ENCODE results near the gene TBX19. TPM values are rescaled to one million over a fixed set of nuclear protein-coding genes. Genes with fewer than 3 reads are reported as not detected.
A peak's percentile ranks its signal among the peaks of the same experiment; 100 is the strongest.

Gene TBX19
- total RNA-seq, 1 experiment from 2014 or later, result 1.2 TPM

DNA sequence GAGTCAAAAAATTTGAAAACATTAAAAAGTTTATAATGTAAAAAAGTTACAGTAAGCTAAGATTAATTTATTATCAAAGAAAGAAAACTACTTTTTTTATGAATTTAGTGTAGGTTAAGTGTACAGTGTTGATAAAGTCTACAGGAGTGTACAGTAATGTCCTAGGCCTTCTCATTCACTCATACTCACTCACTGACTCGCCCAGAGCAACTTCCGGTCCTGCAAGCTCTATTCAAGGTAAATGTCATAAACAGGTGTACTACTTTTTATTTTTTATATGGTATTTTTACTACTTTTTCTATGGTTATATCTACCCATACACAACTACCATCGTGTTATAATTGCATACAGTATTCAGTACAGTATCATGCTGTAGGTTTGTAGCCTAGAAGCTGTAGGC is 49.6 kb downstream of the TBX19 start:
- no peak overlapping the region for H3K4me3 Mint-ChIP-seq
- no peaks in the 10 kb centered on the region for H3K27me3 Mint-ChIP-seq (ENCODE audit: low read depth)
- ATAC-seq (no peak), DNase-seq (ENCODE audit: low spot score) (no peak)
- H3K9me3 Mint-ChIP-seq, result peaks cover 7% of the 10 kb centered on the region
- POLR2A ChIA-PET, result no interaction called here
- no peak overlapping the region for H3K27ac Mint-ChIP-seq
- CTCF ChIA-PET, result interaction anchor here (0.7 to 1.7 kb wide), 2 partner anchors 12 to 95 kb away, joined by 3 to 6 read pairs; no protein-coding TSS in a partner anchor
- TF ChIP-seq CREM (CRISPR knock-in tag; IDR thresholded peaks at IDR 0.05), result no peak
- TF ChIP-seq NR1H2 (CRISPR knock-in tag; IDR thresholded peaks at IDR 0.05), result no peak
- no peak for TF ChIP-seq TP53 (CRISPR knock-in tag; IDR thresholded peaks at IDR 0.05)
- TF ChIP-seq, protein P1, sequence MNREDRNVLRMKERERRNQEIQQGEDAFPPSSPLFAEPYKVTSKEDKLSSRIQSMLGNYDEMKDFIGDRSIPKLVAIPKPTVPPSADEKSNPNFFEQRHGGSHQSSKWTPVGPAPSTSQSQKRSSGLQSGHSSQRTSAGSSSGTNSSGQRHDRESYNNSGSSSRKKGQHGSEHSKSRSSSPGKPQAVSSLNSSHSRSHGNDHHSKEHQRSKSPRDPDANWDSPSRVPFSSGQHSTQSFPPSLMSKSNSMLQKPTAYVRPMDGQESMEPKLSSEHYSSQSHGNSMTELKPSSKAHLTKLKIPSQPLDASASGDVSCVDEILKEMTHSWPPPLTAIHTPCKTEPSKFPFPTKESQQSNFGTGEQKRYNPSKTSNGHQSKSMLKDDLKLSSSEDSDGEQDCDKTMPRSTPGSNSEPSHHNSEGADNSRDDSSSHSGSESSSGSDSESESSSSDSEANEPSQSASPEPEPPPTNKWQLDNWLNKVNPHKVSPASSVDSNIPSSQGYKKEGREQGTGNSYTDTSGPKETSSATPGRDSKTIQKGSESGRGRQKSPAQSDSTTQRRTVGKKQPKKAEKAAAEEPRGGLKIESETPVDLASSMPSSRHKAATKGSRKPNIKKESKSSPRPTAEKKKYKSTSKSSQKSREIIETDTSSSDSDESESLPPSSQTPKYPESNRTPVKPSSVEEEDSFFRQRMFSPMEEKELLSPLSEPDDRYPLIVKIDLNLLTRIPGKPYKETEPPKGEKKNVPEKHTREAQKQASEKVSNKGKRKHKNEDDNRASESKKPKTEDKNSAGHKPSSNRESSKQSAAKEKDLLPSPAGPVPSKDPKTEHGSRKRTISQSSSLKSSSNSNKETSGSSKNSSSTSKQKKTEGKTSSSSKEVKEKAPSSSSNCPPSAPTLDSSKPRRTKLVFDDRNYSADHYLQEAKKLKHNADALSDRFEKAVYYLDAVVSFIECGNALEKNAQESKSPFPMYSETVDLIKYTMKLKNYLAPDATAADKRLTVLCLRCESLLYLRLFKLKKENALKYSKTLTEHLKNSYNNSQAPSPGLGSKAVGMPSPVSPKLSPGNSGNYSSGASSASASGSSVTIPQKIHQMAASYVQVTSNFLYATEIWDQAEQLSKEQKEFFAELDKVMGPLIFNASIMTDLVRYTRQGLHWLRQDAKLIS (CRISPR knock-in tag; IDR thresholded peaks at IDR 0.05; ENCODE audit: borderline replicate concordance), result no peak
- H3K36me3 Mint-ChIP-seq, result no peaks in the 10 kb centered on the region; the same call in 1 of the 2 replicates
- H3K4me1 Mint-ChIP-seq, result peaks cover 21% of the 10 kb centered on the region

DNA sequence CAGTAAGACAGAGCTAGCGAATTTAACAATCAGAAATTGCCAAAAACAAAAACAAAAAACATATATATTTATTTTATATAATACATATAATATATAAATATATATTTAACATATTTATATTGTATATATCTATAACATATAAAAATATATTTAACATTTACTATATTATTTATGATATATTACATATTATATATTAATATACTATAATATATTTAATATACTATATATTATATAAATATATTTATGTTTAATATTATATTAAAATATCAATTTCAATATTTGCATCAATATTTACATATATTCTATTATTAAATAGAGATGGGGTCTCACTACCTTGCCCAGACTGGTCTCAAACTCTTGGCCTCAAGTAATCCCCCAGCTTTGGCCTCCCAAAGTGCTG is 50.9 kb downstream of the TBX19 start:
- CTCF ChIA-PET, result interaction anchor here (1.0 to 1.7 kb wide), 2 partner anchors 11 to 96 kb away, joined by 6 read pairs; no protein-coding TSS in a partner anchor
- POLR2A ChIA-PET, result no interaction called here

DNA sequence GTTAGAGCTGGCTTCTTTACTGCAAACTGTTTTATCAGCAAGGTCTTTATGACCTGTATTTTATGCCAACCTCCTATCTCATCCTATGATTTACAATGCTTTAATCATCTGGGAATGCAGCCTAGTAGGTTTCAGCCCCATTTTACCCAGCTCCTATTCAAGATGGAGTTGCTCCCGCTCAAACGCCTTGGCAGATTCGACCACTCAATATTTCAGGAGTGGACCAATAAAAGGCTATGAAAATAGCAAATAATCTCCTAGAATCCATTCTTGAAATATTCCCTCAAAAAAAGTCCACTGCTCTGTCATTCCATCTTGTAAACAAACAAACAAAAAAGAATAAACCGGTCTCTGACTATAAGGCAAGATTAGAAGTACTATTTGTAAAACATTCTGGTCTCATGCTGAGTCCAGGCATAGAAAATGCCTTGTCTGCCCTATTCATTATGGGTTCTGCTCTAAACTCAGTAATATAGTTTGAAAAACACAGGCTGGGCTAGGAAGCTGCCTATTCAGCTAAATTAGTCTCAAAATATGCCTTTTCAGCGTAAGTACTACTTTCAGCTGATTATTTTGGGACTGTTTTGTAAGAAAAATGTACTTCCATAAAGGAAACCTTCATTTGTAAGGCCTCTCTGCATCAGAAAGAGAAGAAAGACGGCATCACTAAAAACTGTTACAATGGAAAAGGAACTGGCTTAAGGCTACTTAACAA is 53.0 kb downstream of the TBX19 start:
- Mint-ChIP-seq H3K27me3 (ENCODE audit: low read depth) (no peaks in the 10 kb centered on the region), H3K4me3 (no peak overlapping the region), H3K9me3 (peaks cover 17% of the 10 kb centered on the region), H3K4me1 (peaks cover 21% of the 10 kb centered on the region), H3K27ac (0 out of 2 replicates have a peak overlapping the region, but pooled peaks have one; percentile 34), H3K36me3 (peaks cover 3% of the 10 kb centered on the region; the same call in 1 of the 2 replicates)
- DNase-seq (ENCODE audit: low spot score) (no peak), ATAC-seq (no peak)
- ChIA-PET POLR2A (no interaction called here), CTCF (interaction anchor here (1.2 to 1.3 kb wide), 3 partner anchors 9 to 252 kb away, joined by 4 to 15 read pairs (median 6); no protein-coding TSS in a partner anchor)
- TF ChIP-seq TEAD4 (CRISPR knock-in tag; IDR thresholded peaks at IDR 0.05) (no peak), NFYB (CRISPR knock-in tag; conservative IDR thresholded peaks at IDR 0.05; ENCODE audit: low read depth) (no peak)
- TF ChIP-seq, protein P2, sequence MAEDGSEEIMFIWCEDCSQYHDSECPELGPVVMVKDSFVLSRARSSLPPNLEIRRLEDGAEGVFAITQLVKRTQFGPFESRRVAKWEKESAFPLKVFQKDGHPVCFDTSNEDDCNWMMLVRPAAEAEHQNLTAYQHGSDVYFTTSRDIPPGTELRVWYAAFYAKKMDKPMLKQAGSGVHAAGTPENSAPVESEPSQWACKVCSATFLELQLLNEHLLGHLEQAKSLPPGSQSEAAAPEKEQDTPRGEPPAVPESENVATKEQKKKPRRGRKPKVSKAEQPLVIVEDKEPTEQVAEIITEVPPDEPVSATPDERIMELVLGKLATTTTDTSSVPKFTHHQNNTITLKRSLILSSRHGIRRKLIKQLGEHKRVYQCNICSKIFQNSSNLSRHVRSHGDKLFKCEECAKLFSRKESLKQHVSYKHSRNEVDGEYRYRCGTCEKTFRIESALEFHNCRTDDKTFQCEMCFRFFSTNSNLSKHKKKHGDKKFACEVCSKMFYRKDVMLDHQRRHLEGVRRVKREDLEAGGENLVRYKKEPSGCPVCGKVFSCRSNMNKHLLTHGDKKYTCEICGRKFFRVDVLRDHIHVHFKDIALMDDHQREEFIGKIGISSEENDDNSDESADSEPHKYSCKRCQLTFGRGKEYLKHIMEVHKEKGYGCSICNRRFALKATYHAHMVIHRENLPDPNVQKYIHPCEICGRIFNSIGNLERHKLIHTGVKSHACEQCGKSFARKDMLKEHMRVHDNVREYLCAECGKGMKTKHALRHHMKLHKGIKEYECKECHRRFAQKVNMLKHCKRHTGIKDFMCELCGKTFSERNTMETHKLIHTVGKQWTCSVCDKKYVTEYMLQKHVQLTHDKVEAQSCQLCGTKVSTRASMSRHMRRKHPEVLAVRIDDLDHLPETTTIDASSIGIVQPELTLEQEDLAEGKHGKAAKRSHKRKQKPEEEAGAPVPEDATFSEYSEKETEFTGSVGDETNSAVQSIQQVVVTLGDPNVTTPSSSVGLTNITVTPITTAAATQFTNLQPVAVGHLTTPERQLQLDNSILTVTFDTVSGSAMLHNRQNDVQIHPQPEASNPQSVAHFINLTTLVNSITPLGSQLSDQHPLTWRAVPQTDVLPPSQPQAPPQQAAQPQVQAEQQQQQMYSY (CRISPR knock-in tag; IDR thresholded peaks at IDR 0.05), result no peak
- TF ChIP-seq, protein P3, sequence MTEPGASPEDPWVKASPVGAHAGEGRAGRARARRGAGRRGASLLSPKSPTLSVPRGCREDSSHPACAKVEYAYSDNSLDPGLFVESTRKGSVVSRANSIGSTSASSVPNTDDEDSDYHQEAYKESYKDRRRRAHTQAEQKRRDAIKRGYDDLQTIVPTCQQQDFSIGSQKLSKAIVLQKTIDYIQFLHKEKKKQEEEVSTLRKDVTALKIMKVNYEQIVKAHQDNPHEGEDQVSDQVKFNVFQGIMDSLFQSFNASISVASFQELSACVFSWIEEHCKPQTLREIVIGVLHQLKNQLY (CRISPR knock-in tag; IDR thresholded peaks at IDR 0.05), result no peak
- TF ChIP-seq, protein P4, sequence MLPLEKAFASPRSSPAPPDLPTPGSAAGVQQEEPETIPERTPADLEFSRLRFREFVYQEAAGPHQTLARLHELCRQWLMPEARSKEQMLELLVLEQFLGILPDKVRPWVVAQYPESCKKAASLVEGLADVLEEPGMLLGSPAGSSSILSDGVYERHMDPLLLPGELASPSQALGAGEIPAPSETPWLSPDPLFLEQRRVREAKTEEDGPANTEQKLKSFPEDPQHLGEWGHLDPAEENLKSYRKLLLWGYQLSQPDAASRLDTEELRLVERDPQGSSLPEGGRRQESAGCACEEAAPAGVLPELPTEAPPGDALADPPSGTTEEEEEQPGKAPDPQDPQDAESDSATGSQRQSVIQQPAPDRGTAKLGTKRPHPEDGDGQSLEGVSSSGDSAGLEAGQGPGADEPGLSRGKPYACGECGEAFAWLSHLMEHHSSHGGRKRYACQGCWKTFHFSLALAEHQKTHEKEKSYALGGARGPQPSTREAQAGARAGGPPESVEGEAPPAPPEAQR (CRISPR knock-in tag; IDR thresholded peaks at IDR 0.05), result 0 out of 2 replicates have a peak, but pooled peaks have one; percentile 23

More for the DNA sequence above, 50.9 kb downstream of the TBX19 start:
- DNase-seq (ENCODE audit: low spot score) (no peak), ATAC-seq (no peak)
- Mint-ChIP-seq H3K4me3 (no peak overlapping the region), H3K9me3 (peaks cover 3% of the 10 kb centered on the region; the same call in 1 of the 2 replicates), H3K27me3 (ENCODE audit: low read depth) (no peaks in the 10 kb centered on the region), H3K4me1 (peaks cover 21% of the 10 kb centered on the region), H3K36me3 (no peaks in the 10 kb centered on the region), H3K27ac (no peak overlapping the region)
- TF ChIP-seq CREB1 (CRISPR knock-in tag; IDR thresholded peaks at IDR 0.05), result no peak
- peak; percentile 92 for TF ChIP-seq HMGA2 (CRISPR knock-in tag; IDR thresholded peaks at IDR 0.05)
